GM23248 (cell line): ENCODE data around the gene NFIC.

Experiments used
- EZH2 ChIP-seq: fragments of 200-600 bp; sonication (generic); IDR thresholded peaks from 2 replicates; pipeline ENCODE4 v1.6.1; 2018; ENCODE audit warnings: antibody characterized with exemption, mild to moderate bottlenecking; ENCODE audit not compliant: insufficient read depth, poor library complexity, severe bottlenecking
- EZH2phosphoT487 ChIP-seq: fragments of 200-600 bp; sonication (generic); IDR thresholded peaks from 2 replicates; pipeline ENCODE4 v1.6.1; 2018; ENCODE audit warnings: antibody characterized with exemption, moderate library complexity, mild to moderate bottlenecking, low read depth; ENCODE audit not compliant: insufficient read depth

DNA sequence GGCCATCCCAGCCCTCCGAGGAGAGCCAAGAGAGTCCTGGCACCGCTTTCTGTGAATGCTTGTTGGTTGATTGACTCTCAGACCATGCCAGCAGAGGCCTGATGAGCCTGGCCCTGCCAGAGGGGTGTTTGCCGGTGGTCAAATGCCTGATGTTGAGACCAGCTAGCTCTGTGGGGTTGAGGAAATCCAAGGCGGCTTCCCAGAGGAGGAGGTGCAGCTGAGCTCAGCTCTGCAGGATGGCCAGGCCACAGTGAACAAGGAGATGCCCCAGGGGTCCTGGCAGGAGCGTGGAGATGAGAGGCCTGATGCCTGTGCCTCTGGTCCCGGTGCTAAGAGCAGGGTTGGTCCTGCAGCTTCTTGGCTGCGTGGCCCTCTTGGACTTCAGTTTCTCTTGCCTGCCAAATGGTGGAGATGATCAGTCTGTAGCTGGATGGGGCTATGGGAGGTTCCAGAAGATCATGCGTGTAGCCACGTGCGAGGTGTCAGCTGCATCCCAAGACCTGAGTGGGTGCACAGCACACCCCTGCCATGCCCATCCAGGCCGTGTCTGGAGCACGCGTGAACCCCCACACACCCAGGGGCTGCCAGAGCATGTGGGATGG, 16.8 kb downstream of the NFIC start:
- no peak for TF ChIP-seq EZH2phosphoT487
- TF ChIP-seq EZH2, result no peak
